Stimulated activated CD4-positive, alpha-beta T cell treated with anti-CD3 and anti-CD28 coated beads, Interleukin-15, amount 100 ng/mL, for 48 hours (primary cell): ENCODE measurements around the gene ARHGEF10L.

Experiments used
- DNase-seq, 2 donors: peaks; one replicate each; pipeline ENCODE4 v3.0.0-alpha.2; 2020; ENCODE audit warnings: low read depth in 2 of 2

ARHGEF10L gene

DNA sequence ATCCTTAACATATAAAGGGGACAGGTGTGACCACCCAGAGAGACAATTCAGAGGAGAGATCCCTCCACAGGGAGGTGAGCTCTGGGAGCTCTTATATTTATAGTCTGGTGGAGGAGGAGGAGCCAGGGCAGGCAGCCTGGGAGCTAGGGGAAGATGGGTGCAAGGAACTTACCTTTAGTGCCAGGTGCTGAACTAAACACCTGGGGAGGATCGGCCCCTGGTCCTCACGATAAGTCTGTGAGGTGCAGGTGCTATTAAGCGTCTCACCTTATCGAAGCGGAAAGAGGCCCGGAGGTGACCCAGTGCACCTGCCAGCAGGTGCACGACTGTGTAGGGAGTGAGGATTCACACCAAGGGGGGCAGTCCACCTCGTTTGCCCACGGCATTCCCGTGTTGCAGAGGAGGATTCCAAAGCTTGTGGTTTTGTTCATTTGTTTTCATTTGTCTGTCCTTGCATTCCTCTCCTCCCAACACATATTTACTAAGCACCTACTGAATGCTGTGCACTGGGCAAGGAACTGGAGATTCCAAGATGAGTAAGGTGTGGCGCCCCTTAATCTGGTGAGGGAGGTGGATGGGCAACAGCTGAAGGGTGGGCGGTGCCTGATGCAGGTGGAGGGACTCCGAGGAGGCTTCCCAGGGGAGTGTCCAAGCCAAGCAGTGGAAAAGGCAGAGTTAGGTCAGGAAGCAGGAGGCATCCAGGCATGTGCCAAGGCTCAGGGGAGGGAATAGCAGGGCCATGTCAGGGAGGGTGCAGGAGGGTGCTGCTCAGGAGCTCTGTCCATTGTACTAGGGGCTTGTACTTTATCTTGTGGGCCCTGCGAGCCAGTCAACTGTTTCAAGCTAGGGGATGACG lies 11.5 kb downstream of the ARHGEF10L start:
- no peak for DNase-seq

DNA sequence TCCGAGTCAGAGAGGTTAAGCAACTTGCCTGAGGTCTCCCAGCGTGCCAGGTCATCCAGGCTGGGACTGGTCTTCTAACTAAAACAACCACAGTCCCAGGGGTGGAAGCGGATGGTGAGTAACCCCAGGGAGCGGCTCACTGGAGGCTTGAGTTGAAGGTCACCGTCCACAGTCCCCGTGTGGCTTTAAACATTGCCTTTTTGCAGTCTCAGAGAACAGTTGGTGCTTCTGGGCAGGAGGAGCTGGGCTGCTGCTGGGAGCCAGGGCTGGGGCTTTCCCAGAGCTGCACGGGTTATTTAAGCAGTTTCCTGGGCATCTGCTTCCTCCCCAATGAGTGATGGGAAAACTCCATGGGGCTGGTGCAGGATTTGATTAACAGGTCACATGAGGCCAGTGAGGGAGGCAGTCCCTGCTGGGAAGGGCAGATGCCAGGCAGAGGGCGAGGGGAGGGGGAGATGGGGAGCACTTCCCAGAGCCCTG lies 12.3 kb downstream of the ARHGEF10L start:
- DNase-seq: no peak

DNA sequence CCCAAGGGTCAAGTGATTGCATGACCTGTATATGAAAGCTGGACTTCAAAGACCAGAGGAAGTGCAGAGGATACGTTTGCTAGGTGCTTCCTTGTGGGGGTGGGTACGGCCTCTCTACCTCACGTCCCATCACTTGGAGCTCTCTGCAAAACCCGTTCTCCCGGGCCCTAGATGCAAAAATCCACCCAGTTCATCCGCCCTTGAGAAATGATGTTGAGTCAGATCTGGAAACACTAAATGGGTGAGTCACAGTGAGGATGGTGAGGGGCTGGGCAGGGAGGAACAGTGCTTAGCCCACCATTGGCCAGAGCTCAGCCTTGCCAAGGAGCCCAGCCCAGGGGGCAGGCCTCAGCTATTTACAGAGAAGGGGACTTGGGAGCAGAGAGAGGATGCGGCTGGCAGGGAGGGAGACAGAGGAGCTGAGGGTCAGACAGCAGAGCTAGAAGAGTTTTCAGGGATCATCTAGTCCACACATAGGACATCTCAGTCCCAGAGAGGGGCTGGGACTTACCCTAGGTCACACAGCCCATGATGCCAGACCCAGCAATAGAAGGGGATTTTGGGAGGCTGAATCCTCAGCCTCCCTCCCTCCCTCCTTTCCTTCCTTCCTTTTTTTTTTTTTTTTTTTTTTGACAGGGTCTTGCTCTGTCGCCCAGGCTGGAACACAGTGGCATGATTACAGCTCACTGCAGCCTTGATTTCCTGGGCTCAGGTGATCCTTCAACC lies 14.6 kb downstream of the ARHGEF10L start:
- DNase-seq: no peak

DNA sequence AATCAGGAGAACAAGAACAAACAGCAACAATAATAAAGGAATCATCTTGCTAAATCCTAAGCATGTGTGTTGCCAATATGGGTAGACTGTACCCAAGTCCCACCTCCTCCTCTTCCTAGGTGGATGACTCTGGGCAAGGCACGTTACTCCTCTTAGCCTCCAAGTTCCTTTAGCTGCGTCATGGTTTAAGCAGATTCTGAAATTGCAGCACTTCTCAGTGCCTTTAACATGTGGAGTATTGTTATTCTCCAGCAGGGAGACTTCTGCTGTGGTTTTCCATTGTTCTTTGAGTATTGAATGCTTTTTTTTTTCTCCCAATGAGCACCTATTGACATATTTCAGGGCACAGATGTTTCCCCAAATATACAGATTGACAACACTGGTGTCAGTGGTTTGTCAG lies 15.5 kb downstream of the ARHGEF10L start:
- DNase-seq: no peak

DNA sequence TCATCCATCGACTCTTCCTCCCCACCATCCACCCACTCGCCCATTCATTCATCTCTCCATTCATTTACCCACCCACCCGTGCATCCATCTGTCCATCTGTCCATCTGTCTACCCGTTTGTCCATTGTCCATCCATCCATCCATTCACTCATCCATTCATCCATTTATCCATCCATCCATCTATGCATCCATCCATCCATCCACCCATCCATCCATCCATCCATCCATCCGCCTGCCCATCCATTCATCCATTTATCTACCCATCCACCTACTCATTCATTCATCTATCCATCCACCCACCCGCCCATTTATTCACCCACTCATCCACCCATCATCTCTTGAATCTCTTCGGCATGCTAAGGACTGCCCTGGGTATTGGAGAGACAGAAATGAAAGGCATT lies 18.5 kb downstream of the ARHGEF10L start:
- no peak for DNase-seq

DNA sequence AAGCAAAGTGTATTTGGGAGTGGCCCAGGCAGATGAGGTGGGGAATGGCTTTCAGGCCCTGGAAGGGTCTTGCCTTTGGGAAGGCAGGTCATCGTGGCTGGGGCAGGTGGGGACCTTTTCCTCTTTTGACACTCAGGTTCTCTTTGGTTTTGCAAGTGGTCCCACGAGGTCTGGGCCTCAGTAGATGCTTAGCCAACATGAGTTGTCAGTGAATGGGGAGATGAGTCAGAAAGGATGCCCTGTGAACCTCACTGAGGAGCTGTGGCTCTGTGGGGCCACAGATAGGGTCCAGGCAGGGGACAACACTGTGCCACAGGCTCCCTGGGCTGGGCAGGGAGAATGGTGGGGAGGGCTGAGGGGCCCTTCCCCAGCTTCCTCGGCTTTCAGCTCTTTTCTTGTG lies 19.0 kb downstream of the ARHGEF10L start:
- no peak for DNase-seq

DNA sequence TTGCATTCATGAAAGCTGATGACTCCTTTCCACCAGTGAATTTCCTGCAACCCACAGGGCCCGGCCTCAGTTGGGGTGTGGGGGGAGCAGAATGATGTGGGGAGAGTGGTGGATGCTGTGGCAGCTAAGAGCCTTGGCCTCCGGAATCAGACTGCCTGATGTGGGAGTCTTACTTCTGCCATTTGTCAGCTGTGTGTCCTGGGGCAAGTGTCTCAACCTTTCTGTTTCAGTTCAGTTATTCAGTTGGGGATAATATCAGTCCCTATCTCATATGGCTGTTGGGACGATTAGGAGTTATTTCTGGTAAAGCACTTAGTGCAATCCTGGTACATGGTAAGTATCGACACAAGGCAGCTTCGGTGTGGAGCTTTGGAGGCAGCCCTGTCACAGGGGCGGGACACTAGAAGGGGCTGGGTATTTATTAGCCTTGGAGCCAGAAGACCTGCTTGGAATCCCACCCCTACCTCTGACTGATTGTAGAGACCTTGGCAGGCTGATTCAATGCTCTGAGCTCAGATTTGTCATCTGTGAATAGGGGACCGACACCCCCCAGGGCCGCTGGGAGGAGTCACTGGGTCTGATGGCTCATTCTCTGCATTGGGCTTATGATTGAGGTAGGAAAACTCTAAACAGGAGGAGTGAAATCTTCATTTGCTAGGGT lies 19.6 kb downstream of the ARHGEF10L start:
- no peak for DNase-seq

DNA sequence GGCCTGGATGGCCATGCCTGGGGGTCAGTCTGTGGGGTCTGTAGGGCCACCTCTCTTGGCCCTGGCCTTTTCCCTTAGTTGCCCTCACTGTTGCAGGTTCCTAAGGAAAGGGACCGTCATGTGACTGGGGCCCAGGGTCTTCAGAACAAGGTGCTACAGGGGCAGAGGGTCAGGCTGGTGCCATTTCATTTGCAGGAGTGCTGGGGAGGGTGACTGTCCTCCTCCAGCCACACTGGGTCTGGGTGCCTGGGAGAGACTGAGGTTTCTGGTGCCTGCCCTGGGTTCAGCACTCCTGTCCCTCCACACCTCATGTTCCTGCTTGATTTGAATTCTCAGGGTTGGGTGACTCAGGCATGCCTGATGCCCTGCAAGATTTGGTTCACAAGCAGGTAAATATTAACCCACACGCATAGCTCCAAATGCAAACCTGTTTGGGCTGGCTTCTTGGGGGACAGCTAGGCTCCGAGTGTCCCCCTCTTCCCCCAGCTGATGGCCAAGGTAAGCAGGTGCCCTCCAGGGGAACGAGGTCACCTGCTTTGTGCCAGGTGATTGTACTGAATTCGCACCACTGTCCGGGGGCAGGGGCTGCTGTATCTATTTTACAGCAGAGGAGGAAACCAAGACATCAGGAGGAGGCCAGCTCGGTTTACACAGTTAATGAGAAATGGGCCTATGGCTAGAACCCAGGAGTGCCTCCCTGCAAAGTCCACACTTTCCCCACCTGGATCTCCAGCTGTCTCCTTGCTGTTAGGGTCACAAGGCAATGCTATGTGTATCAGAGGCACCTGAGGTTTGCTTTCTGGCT lies 20.3 kb downstream of the ARHGEF10L start:
- DNase-seq: no peak

DNA sequence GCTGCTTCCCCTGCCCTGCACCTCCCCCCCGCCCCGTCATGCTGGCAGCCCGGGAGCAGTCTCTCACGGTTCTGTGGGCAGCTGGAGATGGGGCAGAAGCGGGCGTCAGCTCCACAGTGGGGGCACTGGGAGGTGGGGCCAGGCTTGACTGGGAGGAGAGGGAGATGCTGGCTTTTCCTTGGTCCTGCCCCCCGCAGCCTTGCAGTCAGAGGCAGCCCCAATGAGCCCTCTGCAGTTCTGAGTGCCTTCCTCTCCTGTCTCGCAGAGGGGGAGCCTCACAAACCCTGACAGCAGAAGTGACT lies 21.7 kb downstream of the ARHGEF10L start:
- DNase-seq: no peak

DNA sequence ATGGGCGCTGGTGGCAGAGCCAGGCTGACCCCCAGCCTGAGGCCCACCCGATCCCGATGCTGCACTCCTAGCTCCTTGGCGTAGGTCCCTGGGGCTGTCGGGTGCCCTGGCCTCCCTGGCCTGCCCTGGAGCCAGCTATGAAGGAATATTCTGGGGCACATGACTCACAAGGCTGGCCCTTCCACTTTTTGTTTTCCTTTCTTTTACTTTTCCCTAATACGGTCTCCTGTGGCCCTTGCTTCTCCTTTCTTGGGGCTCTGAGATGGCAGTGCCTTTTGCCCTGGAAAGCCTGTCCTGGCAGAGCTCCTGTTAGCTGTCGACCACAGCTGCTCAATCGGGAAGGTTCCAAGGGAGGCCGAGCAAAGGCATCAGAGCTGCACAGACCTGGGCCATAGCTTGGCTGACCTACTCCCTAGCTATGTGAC lies 22.1 kb downstream of the ARHGEF10L start:
- no peak for DNase-seq

DNA sequence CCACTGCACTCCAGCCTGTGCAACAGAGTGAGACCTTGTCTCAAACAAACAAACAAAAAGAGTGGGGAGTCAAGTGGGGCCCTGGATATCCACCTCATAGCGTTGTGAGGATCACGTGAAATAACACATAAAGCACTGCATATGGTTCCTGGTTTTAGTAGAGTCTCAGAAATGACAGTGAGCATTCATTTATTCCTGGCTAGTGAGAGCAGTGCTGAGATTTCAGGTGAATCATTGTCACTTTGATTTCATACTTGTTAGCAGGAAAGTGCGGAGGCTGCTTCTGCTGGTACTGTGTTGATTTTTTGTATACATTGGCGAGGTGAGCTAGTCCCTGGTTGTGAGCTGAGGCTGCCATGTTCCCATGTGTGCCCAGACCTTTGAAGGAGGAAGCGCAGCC lies 22.9 kb downstream of the ARHGEF10L start:
- no peak for DNase-seq

DNA sequence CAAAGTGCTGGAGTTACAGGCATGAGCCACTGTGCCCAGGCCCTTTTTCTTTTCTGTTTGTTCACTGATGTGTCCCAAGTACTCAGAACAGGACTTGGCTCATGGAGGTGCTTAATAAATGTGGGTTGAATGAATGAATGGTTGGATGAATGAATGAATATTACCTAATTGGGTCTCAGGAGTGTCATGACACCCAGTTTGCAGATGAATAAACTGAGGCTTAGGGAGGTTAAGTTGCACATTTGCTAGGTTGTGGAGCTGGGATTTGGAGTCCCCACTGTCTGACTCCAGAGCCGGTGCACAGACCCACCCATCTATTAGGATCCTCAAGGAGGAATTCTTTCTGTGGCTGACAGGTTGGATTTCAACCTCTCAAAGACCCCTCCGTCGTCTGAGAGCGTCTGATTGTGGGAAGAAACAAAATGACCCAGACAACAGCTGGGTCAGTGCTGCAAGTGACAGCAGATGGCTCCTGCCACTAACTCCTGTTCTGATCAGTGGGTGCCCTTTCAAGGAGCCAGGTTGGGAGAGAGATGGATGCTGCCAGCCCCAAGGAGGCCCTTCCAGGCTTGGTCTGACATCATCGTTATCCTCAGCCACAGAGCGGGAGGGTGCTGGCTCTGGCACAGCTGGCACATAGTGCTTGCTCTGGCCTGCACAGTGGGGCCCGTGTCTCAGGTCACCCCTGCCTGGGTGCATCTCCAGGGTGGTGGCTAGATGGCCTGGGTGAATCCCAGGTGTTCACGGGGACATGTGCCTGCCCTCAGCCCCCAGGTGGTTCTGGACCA lies 24.2 kb downstream of the ARHGEF10L start:
- DNase-seq: no peak

DNA sequence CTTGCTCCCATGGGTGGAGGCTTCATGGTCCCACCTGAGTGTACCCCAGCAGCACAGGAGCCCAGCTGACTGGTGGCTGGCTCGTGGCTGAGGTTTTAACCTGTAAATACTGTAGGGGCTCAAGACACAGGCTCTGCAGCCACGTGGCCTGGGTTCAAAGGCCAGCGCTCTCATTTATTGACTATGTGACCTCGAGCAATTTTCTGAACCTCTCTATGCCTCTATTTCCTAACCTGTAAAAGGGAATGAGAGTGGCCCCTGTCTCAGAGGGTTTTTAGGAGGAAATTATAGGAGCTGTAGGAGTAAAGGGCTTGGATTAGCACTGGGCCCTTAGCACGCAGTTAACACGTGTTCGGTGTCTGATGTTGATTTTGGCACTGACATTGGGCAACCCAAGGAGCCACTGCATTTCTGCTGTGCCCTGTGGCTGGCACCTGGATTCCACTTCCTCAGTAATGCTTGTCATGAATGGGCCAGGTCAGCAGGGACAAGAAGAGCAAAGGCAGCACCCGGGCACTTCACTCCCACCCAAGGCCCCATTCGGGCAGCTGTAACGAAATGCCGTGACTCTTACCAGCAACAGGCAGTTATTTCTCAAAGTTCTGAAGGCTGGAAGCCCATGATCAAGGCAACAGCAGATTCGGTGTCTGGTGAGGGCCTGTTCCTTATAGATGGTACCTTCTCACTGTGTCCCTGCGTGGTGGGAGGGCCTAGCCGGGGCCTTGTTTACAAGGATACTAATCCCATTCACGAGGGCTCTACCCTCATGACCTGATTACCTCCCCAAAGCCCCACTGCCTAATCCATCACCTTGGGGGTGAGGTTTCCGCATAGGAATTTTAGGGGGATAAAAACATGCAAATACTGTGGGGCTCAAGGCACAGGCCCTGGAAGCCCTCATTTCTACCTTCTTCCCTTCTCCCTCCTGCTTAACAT lies 25.2 kb downstream of the ARHGEF10L start:
- DNase-seq: no peak

DNA sequence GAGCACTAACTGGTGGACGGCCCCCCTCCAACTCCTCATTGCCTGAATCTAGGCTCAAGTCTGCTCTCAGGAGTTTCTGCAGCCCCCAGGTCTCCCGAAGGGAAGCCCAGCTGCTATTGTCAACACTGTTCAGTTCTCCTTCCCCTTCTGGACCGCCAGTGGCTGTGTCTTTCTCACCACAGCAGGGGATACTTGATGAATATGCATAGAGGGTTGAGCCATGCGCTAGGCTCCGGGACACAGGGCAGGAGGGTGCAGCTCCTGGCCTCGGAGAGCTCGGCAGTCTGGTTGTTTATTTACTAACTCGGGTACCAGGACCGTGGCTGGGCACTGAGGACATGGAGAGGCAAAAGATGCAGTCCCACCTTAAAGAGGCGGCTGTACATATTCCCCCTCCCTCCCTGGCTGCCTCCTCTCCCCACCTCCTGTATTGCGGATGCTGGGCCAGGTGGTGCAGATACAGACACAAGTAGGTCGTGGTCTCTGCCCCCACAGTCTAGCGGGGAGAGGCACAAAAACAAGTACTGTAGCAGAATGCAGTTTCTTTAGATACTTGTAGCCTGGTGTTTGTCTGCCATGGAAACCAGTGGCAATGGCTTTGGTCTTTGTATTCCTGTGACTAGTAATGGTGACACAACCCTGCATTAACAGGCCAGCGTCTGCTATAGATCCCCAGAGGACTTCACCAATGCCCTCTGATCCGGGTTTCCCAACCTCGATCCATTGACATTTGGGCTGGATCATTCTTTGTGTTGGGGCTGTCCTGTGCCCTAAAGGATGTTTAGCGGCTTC lies 26.2 kb downstream of the ARHGEF10L start:
- DNase-seq: no peak

DNA sequence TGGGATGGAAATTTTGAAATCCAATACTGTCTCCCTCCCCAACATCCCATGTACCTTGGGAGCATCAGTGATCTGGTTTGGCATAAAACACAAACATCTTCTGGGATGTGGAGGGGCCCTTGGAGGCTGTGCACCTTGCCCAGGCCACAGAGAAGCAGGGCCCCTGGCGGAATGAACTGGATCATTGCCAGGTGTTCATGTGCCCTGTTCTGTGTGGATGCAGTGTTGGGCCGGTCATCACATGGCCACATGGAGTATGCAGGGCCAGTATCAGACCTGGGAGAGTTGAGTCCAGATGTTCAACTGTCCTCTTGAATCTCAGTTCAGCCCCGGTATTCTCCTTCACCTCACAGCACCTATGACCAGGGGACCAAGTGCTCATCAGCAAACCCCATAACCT lies 26.9 kb downstream of the ARHGEF10L start:
- DNase-seq: no peak

DNA sequence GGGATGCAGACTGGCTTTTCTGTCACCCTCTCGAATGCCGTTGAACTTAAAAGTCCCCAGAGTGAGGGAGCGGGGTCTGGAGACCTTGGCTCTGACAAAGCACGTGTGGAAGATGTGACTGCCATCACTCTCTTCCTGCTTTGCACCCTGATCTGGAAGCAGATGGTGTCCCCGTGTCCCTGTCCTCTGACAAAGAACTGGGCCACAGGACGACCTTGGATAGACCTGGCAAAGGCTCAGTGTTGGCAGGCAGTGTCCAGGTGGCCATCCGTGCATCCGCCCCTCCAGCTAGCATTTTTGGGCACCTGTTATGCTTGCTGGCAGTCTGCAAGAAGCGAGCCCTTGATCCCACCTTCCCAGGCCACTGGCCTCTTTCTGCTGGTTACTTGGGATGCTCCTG lies 27.4 kb downstream of the ARHGEF10L start:
- DNase-seq: no peak

DNA sequence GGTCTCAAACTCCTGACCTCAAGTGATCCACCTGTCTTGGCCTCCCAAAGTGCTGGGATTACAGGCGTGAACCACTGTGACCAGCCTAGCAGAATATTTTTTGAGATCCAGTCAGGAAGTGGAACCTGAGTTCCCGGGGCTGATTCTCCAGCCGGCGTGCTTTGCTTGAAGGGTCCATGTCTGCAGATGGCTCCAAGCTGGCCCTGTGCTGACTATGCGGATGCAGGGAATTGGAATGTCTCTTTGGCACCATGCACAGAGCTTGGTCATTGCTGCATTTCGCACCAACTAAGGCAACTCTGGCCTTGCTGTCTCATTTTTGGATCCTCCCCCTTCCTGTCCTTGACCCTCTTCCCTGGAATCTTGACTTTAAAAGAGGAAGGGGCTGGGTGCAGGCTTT lies 28.1 kb downstream of the ARHGEF10L start:
- no peak for DNase-seq

DNA sequence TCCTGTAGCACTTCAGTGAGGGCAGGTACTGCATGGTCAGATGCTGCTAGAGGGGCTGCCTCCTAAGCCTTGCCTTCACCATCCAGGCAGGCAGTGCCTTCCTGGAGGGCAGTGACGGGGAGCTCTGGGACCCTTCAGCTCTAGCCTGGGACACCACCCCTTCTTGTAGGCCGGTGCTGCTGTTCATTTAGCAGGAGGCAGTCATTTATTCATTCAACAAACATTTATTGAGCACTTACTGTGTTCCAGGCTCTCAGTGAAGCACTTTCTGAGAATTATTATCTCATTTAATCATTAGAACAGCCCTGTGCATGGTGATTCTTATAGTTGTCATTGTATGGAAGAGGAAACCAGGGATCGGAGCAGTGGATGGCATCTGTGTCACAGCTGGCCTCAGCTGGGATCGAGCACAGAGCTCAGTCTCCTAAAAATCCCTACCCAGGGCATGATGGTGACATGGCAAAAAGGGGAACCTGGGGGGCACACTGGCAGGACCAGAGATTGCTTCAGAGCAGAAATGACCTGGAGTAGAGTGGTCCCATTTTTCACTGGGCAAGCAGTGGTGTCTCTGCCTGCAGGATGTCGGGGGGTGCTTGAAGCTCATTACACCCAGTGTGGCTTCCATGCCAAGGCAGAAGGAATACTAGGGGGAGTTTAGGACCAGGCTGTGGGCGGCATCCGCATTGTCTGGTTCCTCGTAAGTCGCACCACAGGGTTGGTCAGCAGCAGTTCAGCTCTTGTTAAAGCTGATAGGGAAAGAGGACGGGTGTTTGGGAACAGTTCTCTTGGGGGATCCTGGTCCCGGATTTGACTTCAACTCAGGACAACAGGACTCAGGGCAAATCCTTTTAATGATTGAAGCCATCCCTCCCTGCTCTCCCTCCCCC lies 28.8 kb downstream of the ARHGEF10L start:
- DNase-seq: no peak
